GM18909 (cell line): ENCODE data around the gene MAP2K6.
"Not testable (repeated sequence)": the region's sequence is repeated elsewhere in the genome, so short reads cannot be mapped to it uniquely, and the experiment has no call there.

Experiments used
- ATAC-seq: cut with Tn5 transposase; IDR thresholded peaks from one replicate; pipeline ENCODE4 v1.9.1; 2021; ENCODE audit warnings: mild to moderate bottlenecking; ENCODE audit not compliant: unreplicated experiment, poor library complexity

MAP2K6 gene

GRCh38 chr17:69451416-69452394 lies 37.2 kb downstream of the MAP2K6 start:
- ATAC-seq, result peak; percentile 86

- ATAC-seq, result no peak
These were observed 38.3 kb downstream of the MAP2K6 start for GRCh38 chr17:69452664-69453260.

GRCh38 chr17:69454051-69454450 lies 39.6 kb downstream of the MAP2K6 start:
- ATAC-seq, result no peak

GRCh38 chr17:69455040-69455439 lies 40.5 kb downstream of the MAP2K6 start:
- ATAC-seq, result no peak

- no peak for ATAC-seq
These were observed 43.1 kb downstream of the MAP2K6 start for GRCh38 chr17:69457603-69458002.

GRCh38 chr17:69460963-69461922 lies 46.7 kb downstream of the MAP2K6 start:
- no peak for ATAC-seq

- no peak for ATAC-seq
These were observed 47.5 kb downstream of the MAP2K6 start for GRCh38 chr17:69461951-69462369.

- no peak for ATAC-seq
These were observed 48.4 kb downstream of the MAP2K6 start for GRCh38 chr17:69462882-69463281.

GRCh38 chr17:69466451-69466850 lies 52.0 kb downstream of the MAP2K6 start:
- ATAC-seq, result no peak

- no peak for ATAC-seq
These were observed 52.6 kb downstream of the MAP2K6 start for GRCh38 chr17:69466905-69467667.

GRCh38 chr17:69468207-69468606 lies 53.7 kb downstream of the MAP2K6 start:
- ATAC-seq, result no peak

GRCh38 chr17:69470702-69471101 lies 56.2 kb downstream of the MAP2K6 start:
- ATAC-seq, result no peak

- ATAC-seq, result no peak
These were observed 56.9 kb downstream of the MAP2K6 start for GRCh38 chr17:69471406-69471805.

GRCh38 chr17:69473841-69474831 lies 59.6 kb downstream of the MAP2K6 start:
- ATAC-seq, result no peak

GRCh38 chr17:69477204-69477902 lies 62.9 kb downstream of the MAP2K6 start:
- no peak for ATAC-seq

- no peak for ATAC-seq
These were observed 63.4 kb downstream of the MAP2K6 start for GRCh38 chr17:69477903-69478266.

GRCh38 chr17:69478916-69479315 lies 64.4 kb downstream of the MAP2K6 start:
- ATAC-seq, result no peak

GRCh38 chr17:69479756-69480155 lies 65.3 kb downstream of the MAP2K6 start:
- ATAC-seq, result not testable (repeated sequence)
